ENCODE measurements around the gene DES.

GRCh38 chr2:219448776-219449341, 30.7 kb downstream of the DES start:
- TF ChIP-seq CTCF (conservative IDR thresholded peaks at IDR 0.05; ENCODE audit: low read depth, low read length) (no peak), EZH2phosphoT487 (IDR thresholded peaks at IDR 0.05; ENCODE audit: borderline replicate concordance, low read length) (no peak)
